ENCODE data around the gene FAM169A.
"Not testable (repeated sequence)": the region's sequence is repeated elsewhere in the genome, so short reads cannot be mapped to it uniquely, and the experiment has no call there.

FAM169A gene

DNA sequence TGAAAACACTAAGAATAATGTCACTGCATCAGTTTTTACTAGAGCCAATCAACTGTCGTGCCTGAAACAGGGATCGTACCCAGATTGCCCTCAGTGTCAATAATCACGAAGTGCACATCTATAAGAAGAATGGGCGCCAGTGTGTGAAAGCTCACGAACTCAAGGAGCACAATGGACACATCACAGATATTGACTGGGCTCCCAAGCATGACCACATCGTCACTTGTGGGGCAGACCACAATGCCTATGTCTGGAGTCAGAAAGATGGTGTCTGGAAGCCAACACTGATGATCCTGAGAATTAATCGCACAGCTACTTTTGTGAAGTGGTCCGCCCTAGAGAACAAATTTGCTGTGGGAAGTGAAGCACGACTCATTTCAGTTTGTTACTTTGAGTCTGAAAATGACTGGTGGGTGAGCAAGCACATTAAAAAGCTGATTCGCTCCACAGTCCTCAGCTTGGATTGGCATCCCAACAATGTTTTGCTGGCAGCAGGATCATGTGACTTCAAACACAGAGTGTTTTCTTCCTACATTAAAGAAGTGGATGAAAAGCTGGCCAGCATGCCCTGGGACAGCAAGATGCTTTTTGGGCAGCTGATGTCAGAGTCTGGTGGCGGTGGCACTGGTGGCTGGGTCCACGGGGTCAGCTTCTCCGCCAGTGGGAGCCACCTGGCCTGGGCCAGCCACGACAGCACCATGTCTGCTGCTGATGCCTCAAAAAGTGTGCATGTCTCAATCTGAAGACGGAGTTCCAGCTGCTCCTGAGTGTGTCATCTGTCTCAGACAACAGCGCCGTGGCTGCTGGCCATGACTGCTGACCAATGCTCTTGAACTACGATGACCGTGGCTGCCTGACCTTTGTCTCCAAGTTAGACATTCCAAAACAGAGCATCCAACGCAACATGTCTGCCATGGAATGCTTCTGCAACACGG, 66.9 kb downstream of the FAM169A start:
- DNase-seq, result peak in 35 of 51 donors; percentile 8 to 80 (median 35)

DNA sequence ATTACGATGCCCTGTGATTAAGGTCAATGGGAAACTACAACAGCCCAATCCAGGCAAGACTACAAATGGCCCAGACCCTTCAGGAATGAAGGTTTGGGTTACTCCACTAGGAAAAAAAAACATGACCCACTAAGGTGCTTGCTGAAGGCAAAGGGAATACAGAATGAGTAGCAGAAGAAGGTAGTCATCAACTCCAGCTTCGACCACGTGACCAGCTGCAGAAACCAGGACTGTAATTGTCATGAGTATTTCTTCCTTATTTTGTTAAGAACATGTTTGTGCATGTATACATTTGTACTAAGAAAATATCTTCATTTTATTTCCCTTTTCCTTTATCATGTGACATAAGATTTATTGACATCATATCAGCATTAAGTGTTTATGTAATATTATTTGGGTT, 74.5 kb downstream of the FAM169A start:
- DNase-seq, result not testable (repeated sequence)

DNA sequence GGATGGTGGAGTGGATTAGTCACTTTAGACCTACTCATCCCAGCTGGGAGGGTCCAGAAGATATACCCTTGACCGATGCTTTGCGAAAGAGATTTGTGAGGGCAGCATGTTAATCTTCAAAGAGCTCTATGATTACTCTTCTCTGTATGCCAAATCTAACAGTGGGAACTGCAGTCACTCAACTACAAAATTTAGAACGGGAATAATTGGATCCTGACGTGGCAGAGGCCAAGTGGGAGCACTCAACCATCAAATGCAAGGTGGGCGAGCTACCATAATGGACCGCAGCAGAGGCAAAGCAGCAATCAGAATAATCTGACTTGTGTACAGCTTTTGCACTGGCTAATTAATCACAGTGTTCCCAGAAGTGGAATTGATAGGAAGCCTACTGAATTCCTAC, 78.8 kb downstream of the FAM169A start:
- no peak for DNase-seq

DNA sequence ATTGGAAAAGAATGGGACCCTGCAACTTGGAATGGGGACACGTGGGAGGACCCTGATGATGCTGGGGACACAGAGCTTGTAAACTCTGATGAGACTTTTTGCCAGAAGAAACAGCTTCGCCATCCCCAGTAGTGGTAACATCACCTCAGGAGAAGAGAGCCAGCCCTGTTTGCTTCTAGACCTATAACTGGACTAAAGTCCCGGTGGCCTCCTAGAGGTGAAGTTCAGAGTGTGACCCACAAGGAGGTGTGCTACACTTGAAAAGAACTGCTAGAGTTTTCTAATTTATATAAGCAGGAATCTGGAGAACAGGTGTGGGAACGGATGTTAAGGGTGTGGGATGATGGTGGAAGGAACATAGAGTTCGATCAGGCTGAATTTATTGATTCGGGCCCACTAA, 79.3 kb downstream of the FAM169A start:
- no peak for DNase-seq

DNA sequence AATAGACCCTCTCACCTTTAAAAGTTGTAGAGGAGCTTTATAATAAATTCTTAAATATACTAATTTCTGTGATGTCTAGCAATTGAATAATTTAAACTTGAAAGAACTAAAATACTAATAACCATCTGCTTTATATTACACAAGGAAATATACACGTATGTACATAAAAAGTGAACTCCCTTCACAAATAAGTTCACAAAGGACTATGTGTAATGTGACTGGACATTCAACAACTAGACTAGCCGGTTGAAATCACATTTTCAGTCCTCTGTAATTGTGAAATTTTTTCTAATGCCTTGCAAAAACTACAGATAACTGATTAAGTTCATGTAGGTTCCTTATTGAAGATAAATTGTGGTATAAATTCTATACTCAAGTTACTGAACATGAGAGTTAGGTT, 87.6 kb downstream of the FAM169A start:
- no peak for DNase-seq

DNA sequence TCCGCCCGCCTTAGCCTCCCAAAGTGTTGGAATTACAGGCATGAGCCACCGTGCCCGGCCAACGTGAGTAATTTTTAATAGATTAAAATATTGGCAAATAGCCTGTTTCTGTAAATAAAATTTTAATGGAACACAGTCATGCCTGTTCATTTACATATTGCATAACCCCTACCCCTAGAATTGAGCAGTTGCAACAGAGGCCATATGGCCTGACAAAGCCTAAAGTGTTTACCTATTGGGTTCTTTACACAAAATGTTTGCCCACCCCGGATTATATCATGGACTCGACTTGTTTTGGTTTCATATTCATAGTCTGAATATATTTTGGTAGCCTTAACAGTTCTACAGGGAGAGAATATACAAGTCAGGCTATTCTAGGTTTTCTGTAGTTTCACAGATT, 93.8 kb downstream of the FAM169A start:
- DNase-seq, result no peak

DNA sequence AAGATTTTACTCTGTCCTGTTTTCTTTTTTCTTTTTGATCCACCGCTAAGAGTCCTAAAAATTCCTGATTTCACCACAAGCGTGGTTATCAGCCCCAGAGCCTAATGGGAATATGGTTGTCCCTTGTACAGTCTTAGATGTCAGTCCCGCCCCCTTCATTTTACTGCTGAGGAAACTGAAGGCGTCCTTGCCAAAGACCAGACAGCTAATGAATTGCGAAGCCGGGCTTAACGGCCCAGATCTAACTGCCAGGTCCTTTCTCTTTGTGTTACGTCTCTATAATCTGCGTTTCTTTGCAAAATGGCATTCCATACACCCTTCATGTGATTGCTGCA, 98.6 kb downstream of the FAM169A start:
- DNase-seq, result peak in 3 of 51 donors; percentile 9 to 56 (median 26)

DNA sequence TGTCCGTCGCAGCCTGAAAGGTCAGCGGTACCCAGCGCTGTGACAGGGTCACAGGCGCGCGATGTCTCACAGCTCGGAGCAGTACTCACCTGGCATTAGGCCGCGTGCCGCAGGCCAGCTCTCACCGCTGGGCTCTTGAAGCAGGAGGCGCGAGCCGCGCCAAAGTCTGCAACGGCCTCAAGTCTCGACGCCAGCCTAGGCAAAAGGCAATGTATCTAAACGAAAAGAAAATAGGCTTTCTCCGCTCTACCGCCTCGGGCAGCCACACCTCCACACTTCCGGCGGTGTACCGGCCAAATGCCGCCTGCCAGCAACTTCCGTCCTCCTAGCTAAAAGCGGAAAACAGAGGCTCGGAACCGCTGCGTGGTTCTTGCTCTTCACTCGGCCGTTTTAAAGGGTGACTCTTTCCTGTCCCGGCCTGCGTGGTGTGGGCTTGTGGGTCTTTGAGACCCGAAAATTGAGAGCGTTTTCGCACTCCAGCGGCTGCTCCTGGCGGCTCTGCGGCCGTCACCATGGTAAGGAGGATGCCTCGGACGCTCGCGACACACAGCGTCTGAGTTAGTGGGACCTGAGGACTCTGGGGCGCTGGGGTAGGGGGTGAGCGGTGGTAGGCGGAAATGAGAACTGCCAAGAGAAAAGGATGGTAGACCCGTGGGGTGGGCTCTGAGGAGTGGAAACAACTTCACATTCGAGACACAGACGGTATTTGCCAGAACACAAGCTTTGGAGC, 99.2 kb downstream of the FAM169A start, which contains the start of the genes GFM2 and NSA2:
Gene GFM2, minus strand, starts transcription at position 269 of the 730 bp plus-strand sequence. CDS start 3,375 bp downstream, outside the sequence.
Gene NSA2, plus strand, starts transcription at position 401 of the 730 bp plus-strand sequence. Its CDS starts 112 bp downstream, at position 513.
- DNase-seq, result peak; percentile 53 to 99 (median 92)

DNA sequence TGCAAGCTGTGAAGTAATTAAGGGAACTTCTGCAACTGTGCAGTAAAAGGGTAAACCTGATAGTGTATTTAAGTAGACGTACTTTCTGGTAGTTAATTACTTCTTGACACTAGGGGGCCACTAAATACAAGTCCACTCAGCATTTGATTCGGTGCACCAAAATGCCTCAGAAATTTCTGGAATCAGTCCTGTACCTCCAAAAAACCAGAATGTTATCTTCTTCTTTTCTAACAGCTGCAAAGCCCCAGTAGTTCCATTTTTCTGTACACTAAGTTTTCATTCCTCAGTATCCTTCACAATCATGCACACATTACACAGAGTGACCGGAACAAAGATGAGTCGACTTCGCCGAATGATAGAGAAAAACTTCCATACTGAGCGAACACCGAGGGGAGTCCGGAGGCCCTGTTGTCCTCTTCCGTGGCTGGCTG, 99.8 kb downstream of the FAM169A start:
- DNase-seq, result peak in 2 of 51 donors; percentile 9 to 79

DNA sequence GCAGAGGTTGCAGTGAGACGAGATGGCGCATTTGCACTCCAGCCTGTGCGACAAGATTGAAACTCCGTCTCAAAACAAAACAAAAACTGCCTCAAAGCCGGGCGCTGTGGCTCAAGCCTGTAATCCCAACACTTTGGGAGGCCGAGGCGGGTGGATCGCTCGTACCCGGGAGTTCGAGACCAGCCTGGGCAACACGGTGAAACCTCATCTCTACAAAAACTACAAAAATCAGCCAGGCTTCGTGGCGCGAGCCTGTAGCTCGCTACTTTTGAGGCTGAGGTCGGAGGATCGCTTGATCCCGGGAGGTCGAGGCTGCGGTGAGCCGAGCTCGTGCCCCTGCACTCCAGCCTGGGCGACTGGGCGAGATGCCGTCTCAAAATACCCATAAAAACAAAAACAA, 100.3 kb downstream of the FAM169A start:
- no peak for DNase-seq

DNA sequence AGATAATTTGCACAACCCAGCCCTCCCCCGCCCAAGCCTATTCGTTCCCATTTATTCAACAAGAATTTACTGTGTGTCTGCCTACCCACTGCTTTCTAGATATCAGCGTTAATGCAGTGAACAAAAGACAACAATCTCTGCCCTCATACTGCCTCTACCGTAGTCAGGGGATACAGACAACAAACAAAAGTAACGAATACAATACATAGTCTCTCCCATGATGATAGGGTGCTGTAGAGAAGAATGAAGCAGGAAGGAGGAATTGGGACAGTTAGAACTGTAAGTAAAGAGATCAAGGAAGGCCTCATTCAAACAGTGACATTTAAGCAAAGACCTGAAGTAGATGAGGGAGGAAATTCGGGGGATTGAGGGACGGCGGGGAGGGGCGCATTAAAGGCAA, 101.0 kb downstream of the FAM169A start:
- DNase-seq, result no peak

DNA sequence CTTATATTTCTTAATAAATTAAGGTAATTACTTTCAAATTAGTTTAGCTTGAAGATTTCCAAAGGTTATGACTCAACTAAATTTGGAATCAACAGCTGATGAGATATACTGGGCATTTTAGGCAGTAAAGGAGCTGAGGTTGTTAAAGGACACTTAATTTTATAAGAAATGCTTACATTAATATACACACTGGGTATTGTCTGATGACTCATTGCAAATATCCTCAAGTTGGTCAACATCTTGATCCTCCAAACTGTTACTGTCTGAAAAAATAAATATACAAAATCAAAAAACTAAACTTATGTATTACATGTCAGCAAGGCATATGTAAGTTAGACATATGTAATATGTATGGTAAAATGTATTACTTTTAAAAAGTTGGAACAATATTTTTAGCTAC, 102.7 kb downstream of the FAM169A start:
- no peak for DNase-seq

DNA sequence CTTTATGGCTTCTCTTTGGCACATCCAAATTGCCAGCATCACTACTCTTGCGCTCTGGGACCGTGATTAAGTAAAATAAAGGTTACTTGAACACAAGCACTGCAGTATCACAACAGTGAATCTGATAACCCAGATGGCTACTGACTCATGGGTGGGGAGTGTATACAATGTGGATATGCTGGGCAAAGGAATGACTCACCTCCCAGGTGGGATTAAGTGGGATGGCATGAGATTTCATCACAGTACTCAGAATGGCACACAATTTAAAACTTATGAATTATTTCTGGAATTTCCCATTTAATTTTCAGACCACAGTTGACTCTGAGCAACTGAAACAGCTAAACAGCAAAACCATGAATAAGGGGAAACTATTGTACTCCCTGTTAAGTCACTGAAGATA, 103.6 kb downstream of the FAM169A start:
- peak in 1 of 51 donors; percentile 5 for DNase-seq

DNA sequence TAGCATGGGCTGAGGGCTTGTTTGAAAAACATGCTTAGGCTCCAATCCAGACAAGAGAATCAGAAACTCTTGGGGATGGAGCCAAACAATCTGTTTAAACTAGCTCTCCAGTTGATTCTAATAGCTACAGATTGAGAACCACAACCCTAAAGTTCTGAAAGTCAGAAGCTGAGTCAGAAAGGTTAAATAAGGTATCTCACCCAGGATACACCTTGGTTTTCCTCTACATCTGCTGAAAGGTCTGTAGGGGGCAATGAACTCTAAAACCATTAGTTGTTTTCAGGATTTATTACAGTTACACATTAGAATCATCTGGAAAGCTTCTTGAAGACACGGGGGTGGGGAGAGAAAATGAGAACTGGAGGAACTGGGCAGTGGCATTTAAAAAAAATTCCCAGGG, 104.9 kb downstream of the FAM169A start:
- no peak for DNase-seq

DNA sequence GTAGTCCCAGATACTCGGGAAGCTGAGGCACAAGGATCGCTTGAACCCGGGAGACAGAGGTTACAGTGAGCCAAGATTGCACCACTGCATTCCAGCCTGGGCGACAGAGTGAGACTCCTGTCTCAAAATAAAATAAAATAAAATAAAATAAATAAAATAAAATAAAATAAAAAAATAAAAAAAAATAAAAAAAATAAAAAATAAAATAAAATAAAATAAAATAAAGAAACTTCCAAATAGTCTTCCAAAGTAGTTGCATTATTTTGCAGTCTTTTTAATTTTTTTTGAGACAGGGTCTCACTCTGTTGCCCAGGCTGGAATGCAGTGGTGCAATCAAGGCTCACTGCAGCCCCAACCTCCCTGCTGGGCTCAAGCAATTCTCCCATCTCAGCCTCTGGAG, 117.4 kb downstream of the FAM169A start:
- DNase-seq, result not testable (repeated sequence)

DNA sequence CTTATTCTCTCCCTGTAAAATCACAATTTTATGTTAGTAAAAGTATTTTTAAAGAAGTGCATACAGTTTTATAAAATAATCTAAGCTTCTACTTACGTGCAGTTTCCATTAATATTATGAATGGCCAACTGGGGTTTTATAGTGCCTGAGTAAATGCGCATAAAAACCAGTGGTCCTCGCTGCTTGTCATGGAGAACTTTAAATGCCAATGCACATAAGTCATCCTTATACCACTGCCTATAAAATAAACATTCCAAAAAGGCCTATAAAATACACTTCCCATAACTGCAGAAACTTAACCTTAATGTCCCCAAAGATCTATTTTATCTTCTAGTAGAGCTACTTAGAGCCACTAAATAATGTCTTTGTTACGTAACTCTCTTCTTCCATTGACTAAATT, 127.8 kb downstream of the FAM169A start:
- no peak for DNase-seq

DNA sequence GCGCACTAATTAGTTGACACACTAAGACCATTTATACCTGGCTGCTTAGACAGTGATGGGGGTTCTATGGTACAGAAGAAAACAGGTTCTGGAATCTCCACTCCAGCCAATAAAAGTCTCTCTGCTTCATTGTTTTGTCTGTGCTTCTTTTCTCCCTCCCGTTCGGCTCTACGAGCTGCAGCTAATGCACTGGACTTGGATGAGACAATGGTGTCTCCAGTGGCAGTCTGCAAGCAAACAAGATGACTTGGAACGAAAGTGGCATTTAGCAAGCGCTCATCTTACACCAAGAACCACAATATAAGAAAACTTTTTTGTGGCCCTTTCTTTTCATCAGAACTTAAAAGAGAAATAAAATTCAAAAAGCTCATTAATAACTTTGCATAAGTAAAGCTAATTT, 129.4 kb downstream of the FAM169A start:
- peak in 16 of 51 donors; percentile 1 to 37 (median 4) for DNase-seq

Measured in hypothalamus (tissue), 51 donors.